Measurements from ENCODE around the gene SLC7A5.

- no peak for TF ChIP-seq CTCF (conservative IDR thresholded peaks at IDR 0.05; ENCODE audit: low read depth, low read length)
- TF ChIP-seq POLR2A (IDR thresholded peaks at IDR 0.05; ENCODE audit: low read depth, low read length) = no peak
- TF ChIP-seq MAZ (IDR thresholded peaks at IDR 0.05; ENCODE audit: borderline replicate concordance, low read depth, low read length) = no peak
- no peak for TF ChIP-seq RAD21 (IDR thresholded peaks at IDR 0.05; ENCODE audit: low read length)
- TF ChIP-seq SMC3 (IDR thresholded peaks at IDR 0.05; ENCODE audit: low read depth, low read length) = no peak
- TF ChIP-seq MAFK (IDR thresholded peaks at IDR 0.05; ENCODE audit: low read depth, low read length) = no peak
- TF ChIP-seq CEBPB (IDR thresholded peaks at IDR 0.05; ENCODE audit: low read depth, low read length) = no peak
Observed at GRCh38 chr16:87789437-87790291, 79.6 kb downstream of the SLC7A5 start.
